ENCODE data around the gene CDC42BPA.
A peak's percentile ranks its signal among the peaks of the same experiment; 100 is the strongest.

Gene CDC42BPA

GRCh38 chr1:226978432-226979114, 339.7 kb downstream of the CDC42BPA start:
- no peak for DNase-seq (ENCODE audit: low spot score)

DNA sequence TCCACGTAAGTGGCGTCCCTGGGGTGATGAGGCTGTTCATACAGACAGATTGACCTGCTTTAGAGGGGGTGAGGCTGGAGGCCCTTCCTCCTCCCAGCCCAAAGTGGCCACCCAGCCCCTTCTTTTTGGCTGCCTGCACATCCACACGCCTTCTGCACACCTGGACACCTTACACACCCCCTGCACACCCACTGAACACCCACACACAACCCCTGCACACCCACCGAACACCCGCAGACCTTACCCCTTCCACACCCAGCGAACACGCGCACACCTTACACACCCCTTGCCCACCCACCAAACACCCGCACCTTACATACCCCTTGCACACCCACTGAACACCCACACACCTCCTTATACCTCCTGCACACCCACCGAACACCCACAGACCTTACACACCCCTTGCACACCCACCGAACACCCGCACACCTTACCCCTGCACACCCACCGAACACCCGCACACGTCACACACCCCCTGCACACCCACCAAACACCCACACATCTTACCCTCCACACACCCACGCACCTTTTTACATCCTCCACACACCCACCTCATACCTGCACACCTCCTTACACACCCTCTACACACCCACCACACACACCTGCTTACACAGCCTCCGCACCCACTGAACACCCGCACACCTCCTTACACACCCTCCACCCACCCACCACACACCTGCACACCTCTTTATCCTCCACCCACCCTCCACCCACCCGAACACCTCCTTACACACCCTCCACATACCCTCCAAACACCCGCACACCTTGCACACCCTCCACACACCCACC, 340.5 kb downstream of the CDC42BPA start:
- no peak for DNase-seq (ENCODE audit: low spot score)

DNA sequence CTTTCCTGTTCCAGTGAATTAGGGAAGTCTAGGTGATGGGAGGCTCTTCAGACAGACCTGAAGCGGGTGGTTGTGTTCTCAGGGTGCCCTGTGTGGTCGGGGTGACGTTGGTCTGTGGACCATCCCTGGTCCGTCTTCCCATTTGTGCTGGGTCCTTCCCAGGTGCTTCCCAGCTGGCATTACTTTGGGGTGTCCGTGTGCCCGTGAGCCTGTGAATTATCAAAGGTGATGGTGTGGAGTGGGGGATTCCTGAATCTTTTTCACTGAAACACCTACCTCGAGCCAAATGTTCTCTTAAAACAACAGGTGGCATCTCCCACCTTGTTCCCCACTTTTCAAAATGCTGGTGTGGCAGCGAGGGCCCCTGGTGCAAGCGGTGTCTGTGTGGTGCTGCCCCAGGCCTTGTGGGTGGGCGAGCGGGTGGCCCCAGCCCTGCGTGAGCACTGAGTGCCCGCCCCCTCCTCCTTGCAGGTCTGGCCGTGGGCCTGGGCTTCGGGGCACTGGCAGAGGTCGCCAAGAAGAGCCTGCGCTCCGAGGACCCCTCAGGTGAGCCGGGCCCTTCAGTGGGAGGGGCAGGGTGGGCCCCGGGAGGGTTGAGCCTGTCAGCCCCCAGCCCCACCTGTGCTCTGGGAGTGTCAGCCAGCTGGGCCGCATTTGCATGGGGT, 341.2 kb downstream of the CDC42BPA start:
- no peak for DNase-seq (ENCODE audit: low spot score)

DNA sequence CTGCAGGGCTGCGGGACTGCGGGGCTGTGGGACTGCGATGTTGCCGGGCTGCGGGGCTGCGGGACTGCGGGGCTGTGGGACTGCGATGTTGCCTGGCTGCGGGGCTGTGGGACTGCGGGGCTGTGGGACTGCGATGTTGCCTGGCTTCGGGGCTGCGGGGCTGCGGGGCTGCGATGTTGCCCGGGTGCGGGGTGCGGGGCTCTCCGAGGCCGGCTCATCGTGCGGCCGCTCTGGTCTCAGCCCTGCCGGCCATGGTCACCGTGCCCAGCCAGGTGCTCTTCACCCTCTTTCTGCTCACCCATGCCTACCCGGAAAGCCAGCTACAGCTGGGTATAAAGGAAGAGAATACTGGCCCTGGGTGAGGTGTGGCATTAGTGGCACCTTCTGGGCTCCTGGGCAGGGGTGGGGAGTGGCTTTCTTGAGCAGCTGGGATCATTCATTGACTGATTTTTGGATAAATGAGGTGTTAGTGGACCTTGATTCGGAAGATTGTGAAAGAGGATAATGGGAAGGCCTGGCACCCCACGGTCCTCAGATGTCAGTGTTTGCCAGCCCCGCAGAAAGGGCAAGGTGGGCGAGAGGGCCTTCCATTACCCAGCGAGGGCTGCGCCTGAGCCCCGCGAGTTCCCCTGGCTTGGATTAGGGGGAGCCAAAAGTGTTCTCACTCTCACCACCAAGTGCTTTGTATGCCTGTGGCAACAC, 341.9 kb downstream of the CDC42BPA start:
- no peak for DNase-seq (ENCODE audit: low spot score)

DNA sequence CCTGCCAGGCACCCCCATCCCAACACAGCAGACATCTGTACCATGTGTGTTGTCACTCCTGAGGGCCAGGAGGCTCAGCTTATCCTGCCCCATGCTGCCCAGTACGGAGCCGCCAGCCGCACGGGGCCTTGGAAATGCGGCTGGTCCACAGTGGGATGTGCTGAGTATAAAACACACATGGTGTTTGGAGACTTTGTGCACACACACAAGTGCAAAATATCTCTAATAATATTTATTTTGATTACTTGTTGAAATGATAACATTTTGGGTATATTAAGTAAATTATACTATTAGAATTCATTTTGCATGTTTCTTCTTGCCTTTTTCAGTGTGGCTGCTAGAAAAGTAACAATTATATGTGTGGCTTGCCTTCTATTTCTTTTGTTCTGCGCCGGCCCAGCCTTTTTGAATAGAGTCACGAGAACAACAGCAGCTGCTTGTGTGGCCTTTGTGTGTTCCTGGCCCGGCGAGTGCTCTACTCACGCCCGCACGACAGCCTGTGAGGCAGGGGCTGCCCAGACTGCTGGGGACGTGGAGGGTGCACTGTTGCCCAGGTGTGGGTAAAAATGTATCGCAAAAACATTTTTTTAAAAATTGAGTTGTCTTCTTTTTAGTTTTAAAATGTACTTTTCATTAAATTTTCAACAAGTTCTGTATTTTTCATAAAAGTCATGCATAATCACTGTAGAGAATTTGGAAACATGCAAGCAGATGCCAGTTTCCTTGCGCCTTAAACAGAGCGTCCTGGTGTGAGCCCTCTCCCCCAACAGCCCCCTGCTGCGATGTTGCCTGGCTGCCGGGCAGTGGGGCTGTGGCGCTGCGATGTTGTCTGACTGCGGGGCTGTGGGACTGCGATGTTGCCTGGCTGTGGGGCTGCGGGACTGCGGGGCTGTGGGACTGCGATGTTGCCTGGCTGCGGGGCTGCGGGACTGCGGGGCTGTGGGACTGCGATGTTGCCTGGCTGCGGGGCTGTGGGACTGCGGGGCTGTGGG, 342.7 kb downstream of the CDC42BPA start:
- DNase-seq (ENCODE audit: low spot score): peak; percentile 86

GRCh38 chr1:226974544-226975258, 343.6 kb downstream of the CDC42BPA start:
- no peak for DNase-seq (ENCODE audit: low spot score)

- no peak for DNase-seq (ENCODE audit: low spot score)
Observed at GRCh38 chr1:226973898-226974543, 344.3 kb downstream of the CDC42BPA start.

DNA sequence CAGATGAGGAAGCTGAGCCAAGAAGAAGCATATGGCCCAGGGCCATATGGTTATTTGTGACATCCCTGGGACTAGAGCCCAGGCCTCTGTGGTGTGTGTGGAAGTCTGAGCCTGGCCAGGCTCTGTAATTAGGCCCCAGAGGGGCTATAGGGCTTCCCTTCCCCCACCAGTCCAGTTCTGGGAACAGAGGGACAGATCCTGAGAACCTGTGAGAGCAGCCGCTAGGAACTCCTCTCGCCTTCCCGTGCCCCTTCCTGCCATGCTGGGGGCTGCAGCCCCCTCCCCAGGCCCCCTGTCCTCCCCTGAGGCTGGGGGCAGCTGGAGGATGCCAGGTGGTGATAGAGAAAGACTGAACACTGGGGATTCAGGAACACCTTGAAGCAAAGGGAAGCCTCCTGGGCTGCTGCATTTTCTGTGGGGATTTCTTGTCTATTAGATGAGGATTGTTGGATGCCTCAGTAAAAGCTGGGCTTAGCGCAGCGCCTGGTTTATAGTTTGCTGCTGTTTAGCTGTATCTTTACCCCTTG, 344.9 kb downstream of the CDC42BPA start:
- DNase-seq (ENCODE audit: low spot score): no peak

GRCh38 chr1:226972931-226973330, 345.4 kb downstream of the CDC42BPA start:
- no peak for DNase-seq (ENCODE audit: low spot score)

DNA sequence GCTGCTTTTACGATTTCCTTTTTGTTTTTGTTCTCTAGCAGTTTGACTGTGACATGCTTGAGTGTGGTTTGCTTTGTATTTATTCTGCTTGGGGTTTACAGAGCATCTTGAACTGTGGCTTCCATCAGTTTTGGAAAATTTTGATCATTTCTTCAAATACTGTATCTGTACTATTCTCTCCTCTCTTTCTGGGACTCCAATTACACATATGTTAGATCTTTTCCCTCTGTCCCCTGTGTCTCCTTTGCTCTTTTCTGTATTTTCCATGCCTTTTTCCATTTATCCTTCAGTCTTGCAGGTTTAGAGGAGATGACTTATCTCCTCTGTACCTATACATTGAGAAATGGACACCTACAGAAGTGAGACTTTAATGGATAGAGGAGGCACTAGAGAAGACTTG, 346.5 kb downstream of the CDC42BPA start:
- DNase-seq (ENCODE audit: low spot score): no peak

DNA sequence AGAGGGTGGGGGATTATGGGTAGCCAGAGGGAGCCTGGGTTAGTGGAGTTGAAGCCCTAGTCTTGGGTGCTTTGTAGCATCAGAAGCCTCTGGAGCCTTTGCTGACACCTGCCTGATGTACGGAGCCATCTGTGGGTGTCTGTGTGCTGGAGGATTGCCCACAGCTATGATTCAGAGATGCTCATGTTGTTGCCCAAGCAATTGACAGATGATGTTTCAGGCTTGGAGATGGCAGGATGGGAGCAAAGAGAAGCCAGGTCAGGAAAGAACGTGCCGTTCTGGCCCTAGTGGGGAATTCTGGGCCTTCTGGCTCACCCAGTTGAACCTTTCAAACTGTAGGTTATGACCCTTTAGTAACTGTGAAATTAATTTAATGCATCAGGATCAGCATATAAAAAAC, 350.6 kb downstream of the CDC42BPA start:
- DNase-seq (ENCODE audit: low spot score): peak; percentile 57

GRCh38 chr1:226966683-226967082, 351.6 kb downstream of the CDC42BPA start:
- DNase-seq (ENCODE audit: low spot score): peak; percentile 63

- no peak for DNase-seq (ENCODE audit: low spot score)
Observed at GRCh38 chr1:226965581-226966440, 352.5 kb downstream of the CDC42BPA start.

GRCh38 chr1:226964611-226965486, 353.4 kb downstream of the CDC42BPA start:
- no peak for DNase-seq (ENCODE audit: low spot score)

GRCh38 chr1:226964068-226964425, 354.2 kb downstream of the CDC42BPA start:
- DNase-seq (ENCODE audit: low spot score): no peak

DNA sequence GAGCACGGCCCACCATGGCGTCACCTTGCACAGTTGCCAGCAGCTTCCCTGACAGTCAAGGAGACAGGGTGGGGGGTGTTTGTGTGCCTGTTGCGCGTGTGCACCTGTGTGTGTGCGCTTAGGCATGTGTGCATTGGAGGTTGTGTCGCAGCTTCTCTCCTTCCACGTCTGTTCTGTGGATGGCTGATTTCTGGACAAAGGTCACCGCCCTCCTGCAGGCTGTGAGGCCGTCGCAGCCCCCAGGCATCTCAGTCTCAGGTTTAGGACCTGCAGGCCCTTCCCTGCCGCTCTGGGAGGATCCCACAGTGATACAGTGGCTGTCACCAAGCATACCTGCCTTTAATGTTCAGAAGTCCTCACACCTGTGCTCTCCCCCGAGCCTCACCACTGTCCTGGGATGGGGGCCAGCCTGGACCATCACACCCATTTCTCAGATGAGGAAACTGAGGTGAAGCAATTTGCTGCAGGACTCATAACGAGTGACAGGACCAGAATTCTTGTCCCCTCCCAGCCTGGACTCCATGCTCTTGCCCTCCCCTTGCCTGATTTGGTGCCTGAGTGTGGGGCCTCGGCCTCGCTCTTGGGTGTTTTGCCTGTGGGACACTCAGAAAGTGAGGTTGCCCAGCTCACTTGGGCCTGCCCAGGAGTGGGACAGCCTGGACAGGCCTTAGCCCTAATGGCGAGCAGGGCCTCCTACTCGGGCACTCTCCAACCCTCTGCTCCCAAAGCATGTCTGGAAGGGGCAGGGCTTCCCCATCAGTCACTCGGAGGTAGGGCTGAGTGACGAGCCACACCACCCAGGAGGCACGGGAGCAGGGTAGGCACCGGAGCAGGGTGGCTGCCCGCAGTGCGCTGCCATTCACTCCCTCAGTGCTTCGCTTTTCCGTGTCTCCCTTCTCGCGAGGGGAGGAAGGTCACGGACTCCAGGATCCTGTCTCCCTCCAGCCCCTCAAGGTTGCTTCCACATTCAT, 355.6 kb downstream of the CDC42BPA start:
- DNase-seq (ENCODE audit: low spot score): no peak
